Measurements from ENCODE around the gene KRT39. TPM values are rescaled to one million over a fixed set of nuclear protein-coding genes. Genes with fewer than 3 reads are reported as not detected.
A peak's percentile ranks its signal among the peaks of the same experiment; 100 is the strongest.
"Not testable (repeated sequence)": the region's sequence is repeated elsewhere in the genome, so short reads cannot be mapped to it uniquely, and the experiment has no call there.

Gene KRT39
- total RNA-seq, 1 donor from 2014 or later: not detected

- Mint-ChIP-seq H3K27me3 (ENCODE audit: insufficient read depth) (peaks cover 34% of the 10 kb centered on the region), H3K27ac (no peak overlapping the region), H3K4me3 (no peak overlapping the region), H3K9me3 (no peaks in the 10 kb centered on the region), H3K36me3 (ENCODE audit: low read depth) (no peaks in the 10 kb centered on the region), H3K4me1 (ENCODE audit: low read depth) (no peaks in the 10 kb centered on the region)
- no peak for DNase-seq (ENCODE audit: low spot score)
- intact Hi-C loops (cut with micrococcal nuclease): no loop called here
Observed at GRCh38 chr17:40926341-40926740, 40.4 kb downstream of the KRT39 start.

GRCh38 chr17:40922239-40922638 is 44.5 kb downstream of the KRT39 start:
- intact Hi-C loops (cut with micrococcal nuclease): no loop called here
- Mint-ChIP-seq H3K27me3 (ENCODE audit: insufficient read depth) (peaks cover 30% of the 10 kb centered on the region), H3K9me3 (no peaks in the 10 kb centered on the region), H3K4me3 (no peak overlapping the region), H3K27ac (no peak overlapping the region), H3K36me3 (ENCODE audit: low read depth) (no peaks in the 10 kb centered on the region), H3K4me1 (ENCODE audit: low read depth) (no peaks in the 10 kb centered on the region)
- no peak for DNase-seq (ENCODE audit: low spot score)

GRCh38 chr17:40921026-40921425 is 45.7 kb downstream of the KRT39 start:
- H3K9me3 Mint-ChIP-seq: no peaks in the 10 kb centered on the region
- H3K27ac Mint-ChIP-seq: no peak overlapping the region
- no peaks in the 10 kb centered on the region for H3K36me3 Mint-ChIP-seq (ENCODE audit: low read depth)
- H3K4me3 Mint-ChIP-seq: no peak overlapping the region
- intact Hi-C loops (cut with micrococcal nuclease): no loop called here
- H3K27me3 Mint-ChIP-seq (ENCODE audit: insufficient read depth): peaks cover 22% of the 10 kb centered on the region
- no peaks in the 10 kb centered on the region for H3K4me1 Mint-ChIP-seq (ENCODE audit: low read depth)
- DNase-seq (ENCODE audit: low spot score): no peak

- H3K27me3 Mint-ChIP-seq (ENCODE audit: insufficient read depth); DNase-seq (ENCODE audit: low spot score); H3K9me3 Mint-ChIP-seq; H3K36me3 Mint-ChIP-seq (ENCODE audit: low read depth); H3K4me1 Mint-ChIP-seq (ENCODE audit: low read depth); intact Hi-C loops (cut with micrococcal nuclease); H3K27ac Mint-ChIP-seq; H3K4me3 Mint-ChIP-seq: not testable (repeated sequence)
Observed at GRCh38 chr17:40917116-40917515, 49.6 kb downstream of the KRT39 start.

- Mint-ChIP-seq H3K27ac (no peak overlapping the region), H3K4me1 (ENCODE audit: low read depth) (peaks cover 6% of the 10 kb centered on the region), H3K36me3 (ENCODE audit: low read depth) (no peaks in the 10 kb centered on the region), H3K9me3 (no peaks in the 10 kb centered on the region), H3K27me3 (ENCODE audit: insufficient read depth) (peaks cover 8% of the 10 kb centered on the region), H3K4me3 (no peak overlapping the region)
- no peak for DNase-seq (ENCODE audit: low spot score)
- intact Hi-C loops (cut with micrococcal nuclease): no loop called here
Observed at GRCh38 chr17:40916366-40916765, 50.4 kb downstream of the KRT39 start.

GRCh38 chr17:40915721-40916256 is 51.0 kb downstream of the KRT39 start:
- H3K4me1 Mint-ChIP-seq (ENCODE audit: low read depth): peaks cover 6% of the 10 kb centered on the region
- intact Hi-C loops (cut with micrococcal nuclease): no loop called here
- no peaks in the 10 kb centered on the region for H3K36me3 Mint-ChIP-seq (ENCODE audit: low read depth)
- H3K4me3 Mint-ChIP-seq: no peak overlapping the region
- DNase-seq (ENCODE audit: low spot score): no peak
- no peak overlapping the region for H3K27ac Mint-ChIP-seq
- no peaks in the 10 kb centered on the region for H3K9me3 Mint-ChIP-seq
- peaks cover 5% of the 10 kb centered on the region for H3K27me3 Mint-ChIP-seq (ENCODE audit: insufficient read depth)

- Mint-ChIP-seq H3K4me3 (no peak overlapping the region), H3K27ac (no peak overlapping the region), H3K9me3 (no peaks in the 10 kb centered on the region), H3K36me3 (ENCODE audit: low read depth) (no peaks in the 10 kb centered on the region), H3K4me1 (ENCODE audit: low read depth) (peaks cover 6% of the 10 kb centered on the region), H3K27me3 (ENCODE audit: insufficient read depth) (peaks cover 5% of the 10 kb centered on the region)
- intact Hi-C loops (cut with micrococcal nuclease): no loop called here
- no peak for DNase-seq (ENCODE audit: low spot score)
Observed at GRCh38 chr17:40915199-40915661, 51.5 kb downstream of the KRT39 start.

- no peak overlapping the region for H3K4me3 Mint-ChIP-seq
- DNase-seq (ENCODE audit: low spot score): no peak
- H3K4me1 Mint-ChIP-seq (ENCODE audit: low read depth): peaks cover 6% of the 10 kb centered on the region
- H3K27ac Mint-ChIP-seq: no peak overlapping the region
- intact Hi-C loops (cut with micrococcal nuclease): no loop called here
- H3K9me3 Mint-ChIP-seq: no peaks in the 10 kb centered on the region
- H3K36me3 Mint-ChIP-seq (ENCODE audit: low read depth): no peaks in the 10 kb centered on the region
- H3K27me3 Mint-ChIP-seq (ENCODE audit: insufficient read depth): peaks cover 10% of the 10 kb centered on the region
Observed at GRCh38 chr17:40914075-40914855, 52.5 kb downstream of the KRT39 start.

GRCh38 chr17:40912486-40913210 is 54.1 kb downstream of the KRT39 start:
- no peak overlapping the region for H3K27ac Mint-ChIP-seq
- intact Hi-C loops (cut with micrococcal nuclease): no loop called here
- peaks cover 6% of the 10 kb centered on the region for H3K4me1 Mint-ChIP-seq (ENCODE audit: low read depth)
- peaks cover 19% of the 10 kb centered on the region for H3K27me3 Mint-ChIP-seq (ENCODE audit: insufficient read depth)
- no peak for DNase-seq (ENCODE audit: low spot score)
- no peak overlapping the region for H3K4me3 Mint-ChIP-seq
- H3K36me3 Mint-ChIP-seq (ENCODE audit: low read depth): no peaks in the 10 kb centered on the region
- H3K9me3 Mint-ChIP-seq: no peaks in the 10 kb centered on the region

- H3K4me1 Mint-ChIP-seq (ENCODE audit: low read depth): peaks cover 5% of the 10 kb centered on the region
Observed at GRCh38 chr17:40910441-40910841, 56.3 kb downstream of the KRT39 start.

GRCh38 chr17:40909755-40910154 is 57.0 kb downstream of the KRT39 start:
- H3K36me3 Mint-ChIP-seq (ENCODE audit: low read depth): no peaks in the 10 kb centered on the region
- no peak for DNase-seq (ENCODE audit: low spot score)

More at GRCh38 chr17:40910441-40910841, 56.3 kb downstream of the KRT39 start:
- Mint-ChIP-seq H3K27ac (no peak overlapping the region), H3K36me3 (ENCODE audit: low read depth) (no peaks in the 10 kb centered on the region), H3K9me3 (no peaks in the 10 kb centered on the region), H3K4me3 (no peak overlapping the region), H3K27me3 (ENCODE audit: insufficient read depth) (peaks cover 26% of the 10 kb centered on the region)
- intact Hi-C loops (cut with micrococcal nuclease): no loop called here
- DNase-seq (ENCODE audit: low spot score): no peak

GRCh38 chr17:40909351-40909750 is 57.4 kb downstream of the KRT39 start:
- DNase-seq (ENCODE audit: low spot score): peak; percentile 29
- Mint-ChIP-seq H3K27ac (no peak overlapping the region), H3K4me3 (no peak overlapping the region), H3K36me3 (ENCODE audit: low read depth) (no peaks in the 10 kb centered on the region), H3K4me1 (ENCODE audit: low read depth) (no peaks in the 10 kb centered on the region), H3K9me3 (no peaks in the 10 kb centered on the region), H3K27me3 (ENCODE audit: insufficient read depth) (peaks cover 26% of the 10 kb centered on the region)
- intact Hi-C loops (cut with micrococcal nuclease): loop anchor here (1.0 to 10.0 kb wide), 7 partner anchors 105 to 753 kb away; partner anchors contain the start of gene KRTAP16-1

More at GRCh38 chr17:40909755-40910154, 57.0 kb downstream of the KRT39 start:
- intact Hi-C loops (cut with micrococcal nuclease): loop anchor here (1.0 to 10.0 kb wide), 7 partner anchors 105 to 753 kb away; partner anchors contain the start of gene KRTAP16-1
- no peak overlapping the region for H3K4me3 Mint-ChIP-seq
- H3K27ac Mint-ChIP-seq: no peak overlapping the region
- H3K9me3 Mint-ChIP-seq: no peaks in the 10 kb centered on the region
- no peaks in the 10 kb centered on the region for H3K4me1 Mint-ChIP-seq (ENCODE audit: low read depth)
- peaks cover 26% of the 10 kb centered on the region for H3K27me3 Mint-ChIP-seq (ENCODE audit: insufficient read depth)

Measured in activated T-helper 1 cell treated with anti-CD3 and anti-CD28 coated beads, Interleukin-12 subunit alpha, Interleukin-12 subunit beta, Interleukin-2, Interleukin-4 antibody, amounts not matched to agents 30 ng/mL and 10 ng/mL and 1 ng/mL, durations not matched to agents 14 hours and 24 hours and 36 hours (primary cell).